Amniotic stem cell (primary cell): ENCODE results near the gene MCMBP.
"Not testable (repeated sequence)": the region's sequence is repeated elsewhere in the genome, so short reads cannot be mapped to it uniquely, and the experiment has no call there.

Experiments used
- DNase-seq: peaks from one replicate; lab custom pipeline; 2025; lab: John Stamatoyannopoulos, UW

MCMBP gene, protein sequence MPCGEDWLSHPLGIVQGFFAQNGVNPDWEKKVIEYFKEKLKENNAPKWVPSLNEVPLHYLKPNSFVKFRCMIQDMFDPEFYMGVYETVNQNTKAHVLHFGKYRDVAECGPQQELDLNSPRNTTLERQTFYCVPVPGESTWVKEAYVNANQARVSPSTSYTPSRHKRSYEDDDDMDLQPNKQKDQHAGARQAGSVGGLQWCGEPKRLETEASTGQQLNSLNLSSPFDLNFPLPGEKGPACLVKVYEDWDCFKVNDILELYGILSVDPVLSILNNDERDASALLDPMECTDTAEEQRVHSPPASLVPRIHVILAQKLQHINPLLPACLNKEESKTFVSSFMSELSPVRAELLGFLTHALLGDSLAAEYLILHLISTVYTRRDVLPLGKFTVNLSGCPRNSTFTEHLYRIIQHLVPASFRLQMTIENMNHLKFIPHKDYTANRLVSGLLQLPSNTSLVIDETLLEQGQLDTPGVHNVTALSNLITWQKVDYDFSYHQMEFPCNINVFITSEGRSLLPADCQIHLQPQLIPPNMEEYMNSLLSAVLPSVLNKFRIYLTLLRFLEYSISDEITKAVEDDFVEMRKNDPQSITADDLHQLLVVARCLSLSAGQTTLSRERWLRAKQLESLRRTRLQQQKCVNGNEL

DNA sequence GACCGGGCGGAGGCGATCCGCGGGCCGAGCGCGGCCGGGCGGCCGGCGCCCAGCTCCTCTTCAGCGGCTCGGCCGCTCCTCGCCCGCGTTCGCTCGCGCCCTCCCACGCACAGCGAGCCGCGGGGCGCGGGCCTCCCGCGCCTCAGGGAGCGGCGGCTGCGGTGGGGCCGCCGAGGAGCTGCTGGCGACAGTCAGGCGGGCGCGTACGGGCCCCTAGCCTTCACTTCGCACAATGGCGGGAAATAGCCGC lies at the start of gene MCMBP:
Gene MCMBP, minus strand, starts transcription at position 234 of the 250 bp plus-strand sequence. CDS start 259 bp downstream, outside the sequence.
- no peak for DNase-seq

DNA sequence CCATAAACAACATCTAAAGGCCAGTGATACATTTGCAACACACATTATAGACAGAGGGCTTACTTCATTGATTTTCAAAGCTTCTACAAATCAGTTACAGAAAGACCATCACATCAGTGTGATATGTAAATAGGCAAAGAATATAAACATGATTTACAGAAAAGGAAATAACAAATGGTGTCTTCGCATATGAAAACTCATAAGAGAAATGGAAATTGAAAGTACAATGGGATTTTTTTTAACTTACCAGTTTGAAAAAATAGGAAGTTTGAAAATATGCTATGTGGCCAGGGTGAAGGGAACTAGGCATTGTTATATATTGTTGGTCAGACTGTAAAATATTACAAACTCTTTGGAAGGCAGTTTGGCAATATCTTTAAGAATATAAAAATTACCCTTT lies 47.2 kb upstream of the MCMBP start:
- no peak for DNase-seq

DNA sequence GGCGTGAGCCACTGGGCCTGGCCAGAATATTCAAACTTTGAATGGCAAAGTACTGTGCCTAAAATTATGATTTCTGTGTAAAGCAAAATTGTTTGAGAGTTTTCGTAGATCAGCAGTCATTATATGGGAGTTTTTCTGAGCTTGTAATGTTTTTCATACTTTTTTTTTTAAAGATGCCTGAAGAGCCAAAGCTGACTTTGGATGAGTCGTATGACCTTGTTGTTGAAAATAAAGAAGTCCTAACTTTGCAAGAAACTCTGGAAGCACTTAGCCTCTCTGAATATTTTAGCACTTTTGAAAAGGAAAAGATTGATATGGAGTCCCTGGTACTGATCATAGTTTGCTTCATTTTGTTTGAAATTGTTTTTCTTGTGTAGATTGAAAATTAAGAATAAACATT lies 46.6 kb upstream of the MCMBP start:
- DNase-seq, result no peak

DNA sequence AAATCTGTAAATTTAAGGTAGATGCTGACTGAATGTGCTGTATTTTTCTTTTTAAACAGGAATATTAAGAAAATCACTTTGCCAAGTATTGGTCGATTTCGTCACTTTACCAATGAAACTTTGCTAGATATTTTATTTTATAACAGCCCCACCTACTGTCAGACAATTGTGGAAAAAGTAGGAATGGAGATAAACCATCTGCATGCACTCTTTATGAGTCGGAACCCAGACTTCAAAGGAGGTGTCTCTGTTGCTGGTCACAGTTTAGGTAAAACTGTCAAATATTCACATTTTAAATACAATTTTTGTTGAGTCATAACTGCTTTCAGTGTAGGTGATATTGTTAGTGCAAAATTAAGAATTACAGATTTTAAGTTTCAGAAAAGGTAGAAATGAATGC lies 45.1 kb upstream of the MCMBP start:
- no peak for DNase-seq

DNA sequence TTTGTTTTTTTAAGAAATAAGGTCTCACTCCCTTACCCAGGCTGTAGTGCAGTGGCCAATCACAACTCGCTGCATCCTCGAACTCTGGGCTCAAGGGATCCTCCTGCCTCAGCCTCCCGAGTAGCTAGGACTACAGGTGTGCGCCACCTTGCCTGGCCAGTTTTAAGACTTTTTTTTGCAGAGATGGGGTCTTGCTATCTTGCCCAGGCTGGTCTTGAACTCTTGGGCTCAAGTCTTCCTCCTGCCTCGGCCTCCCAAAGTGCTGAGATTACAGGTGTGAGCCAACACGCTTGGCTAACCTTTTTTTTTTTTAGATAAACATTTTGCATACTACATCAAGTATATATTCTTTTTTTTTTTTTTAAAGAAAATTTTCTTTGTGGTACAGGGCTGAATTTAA lies 38.0 kb upstream of the MCMBP start:
- no peak for DNase-seq

DNA sequence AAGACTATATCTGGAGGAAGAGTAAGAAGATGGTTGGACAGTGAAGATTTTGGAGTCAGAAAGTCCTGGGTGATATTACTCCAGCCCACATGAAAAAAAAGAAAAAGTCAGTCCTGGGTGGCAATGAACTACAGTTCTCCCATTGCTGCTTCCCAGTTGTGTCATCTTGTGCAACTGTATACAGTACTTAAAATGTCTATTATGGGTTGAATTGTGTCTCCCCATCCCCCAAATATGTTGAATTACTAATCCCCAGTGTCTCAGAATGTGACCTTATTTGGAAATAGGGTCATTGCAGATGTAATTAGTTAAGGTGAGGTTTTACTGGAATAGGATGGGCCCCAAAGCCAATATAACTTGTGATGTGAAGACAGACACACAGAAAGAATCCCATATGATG lies 35.5 kb upstream of the MCMBP start:
- DNase-seq, result no peak

DNA sequence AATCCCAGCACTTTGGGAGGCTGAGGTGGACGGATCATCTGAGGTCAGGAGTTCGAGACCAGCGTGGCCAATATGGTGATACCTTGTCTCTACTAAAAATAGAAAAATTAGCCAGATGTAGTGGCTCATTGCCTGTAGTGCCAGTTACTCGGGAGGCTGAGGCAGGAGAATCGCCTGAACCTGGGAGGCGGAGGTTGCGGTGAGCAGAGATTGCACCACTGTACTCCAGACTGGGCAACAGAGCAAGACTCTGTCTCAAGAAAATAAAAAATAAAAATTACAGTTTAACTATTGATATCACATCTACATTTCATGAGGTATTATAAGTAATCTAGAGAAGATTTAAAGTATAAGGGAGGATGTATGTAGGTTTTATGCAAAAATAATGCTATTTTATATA lies 35.1 kb upstream of the MCMBP start:
- not testable (repeated sequence) for DNase-seq

DNA sequence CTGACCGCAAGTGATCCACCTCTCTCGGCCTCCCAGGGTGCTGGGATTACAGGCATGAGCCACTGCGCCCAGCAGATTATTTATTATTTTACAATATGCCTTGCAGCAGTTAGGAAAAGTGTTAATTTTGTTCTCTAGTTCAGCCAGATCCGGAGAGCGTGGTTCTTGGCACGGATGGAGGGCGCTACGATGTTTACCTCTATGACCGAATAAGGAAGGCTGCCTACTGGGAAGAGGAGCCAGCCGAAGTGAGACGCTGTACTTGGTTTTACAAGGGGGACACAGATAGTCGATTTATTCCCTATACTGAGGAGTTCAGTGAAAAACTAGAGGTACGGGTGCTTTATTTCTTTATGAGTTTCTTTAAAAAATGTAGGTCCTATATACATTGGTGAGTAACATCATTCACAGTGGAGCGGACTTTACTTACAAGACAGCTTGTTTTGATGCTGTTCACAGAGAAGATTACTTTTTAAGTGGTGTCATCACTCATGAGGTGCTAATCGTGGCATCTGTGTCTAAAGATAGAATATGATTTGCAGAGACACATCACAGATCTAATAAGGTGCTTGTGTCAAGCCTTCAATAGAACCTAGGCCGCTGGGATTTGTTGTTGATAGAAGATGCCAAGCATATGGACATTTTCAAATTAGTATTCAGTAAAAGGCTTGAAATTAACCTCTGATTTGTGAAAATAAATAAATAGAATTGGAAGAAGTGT lies 31.5 kb upstream of the MCMBP start:
- no peak for DNase-seq

DNA sequence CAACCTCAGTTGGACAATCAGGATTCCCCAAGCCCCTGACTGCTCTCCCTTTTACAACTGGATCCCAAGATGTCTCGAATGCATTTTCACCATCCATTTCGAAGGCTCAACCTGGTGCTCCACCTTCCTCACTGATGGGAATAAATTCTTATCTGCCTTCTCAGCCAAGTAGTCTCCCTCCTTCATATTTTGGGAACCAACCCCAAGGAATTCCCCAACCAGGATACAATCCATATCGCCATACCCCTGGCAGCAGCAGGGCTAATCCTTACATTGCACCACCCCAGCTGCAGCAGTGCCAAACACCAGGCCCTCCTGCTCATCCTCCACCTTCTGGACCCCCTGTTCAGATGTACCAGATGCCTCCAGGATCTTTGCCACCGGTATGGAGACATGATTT lies 25.9 kb upstream of the MCMBP start:
- no peak for DNase-seq

DNA sequence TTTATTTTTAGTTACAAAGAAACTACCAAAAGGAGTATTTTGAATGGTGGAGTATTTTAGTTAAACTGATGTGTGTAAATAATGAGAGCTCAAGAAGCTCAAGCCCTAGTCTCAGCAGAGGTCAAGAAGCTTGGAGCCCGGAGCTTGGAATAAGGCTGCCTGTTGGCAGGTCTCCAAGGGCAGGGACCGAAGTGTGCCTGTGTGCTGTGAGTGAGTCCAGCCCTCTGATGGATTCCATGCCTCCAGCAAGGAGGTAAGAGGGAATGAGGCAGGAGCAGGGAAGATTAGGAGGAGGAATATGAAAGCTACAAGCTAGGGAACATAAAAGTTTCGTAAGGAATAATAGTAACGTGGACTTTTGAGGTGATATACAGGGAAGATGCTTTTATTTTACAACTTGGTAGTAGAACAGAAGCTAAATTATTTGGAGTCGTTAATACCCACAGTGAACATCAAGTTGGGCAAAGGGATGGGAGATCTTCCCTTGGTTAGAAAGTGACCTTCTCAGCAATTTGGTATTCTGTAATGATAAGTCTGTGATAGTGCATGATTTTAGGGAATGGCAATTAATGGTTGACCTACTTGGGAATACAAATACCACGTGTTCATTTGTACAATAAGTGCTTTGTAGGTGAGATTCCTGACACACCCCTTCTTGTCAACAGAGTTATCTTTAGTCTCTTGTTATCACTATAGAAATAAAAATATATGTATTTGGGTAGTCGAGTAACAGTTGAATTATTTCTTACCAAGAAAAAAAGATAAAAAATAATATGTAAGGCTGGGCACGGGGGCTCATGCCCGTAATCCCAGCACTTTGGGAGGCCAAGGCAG lies 24.5 kb upstream of the MCMBP start:
- DNase-seq, result no peak

DNA sequence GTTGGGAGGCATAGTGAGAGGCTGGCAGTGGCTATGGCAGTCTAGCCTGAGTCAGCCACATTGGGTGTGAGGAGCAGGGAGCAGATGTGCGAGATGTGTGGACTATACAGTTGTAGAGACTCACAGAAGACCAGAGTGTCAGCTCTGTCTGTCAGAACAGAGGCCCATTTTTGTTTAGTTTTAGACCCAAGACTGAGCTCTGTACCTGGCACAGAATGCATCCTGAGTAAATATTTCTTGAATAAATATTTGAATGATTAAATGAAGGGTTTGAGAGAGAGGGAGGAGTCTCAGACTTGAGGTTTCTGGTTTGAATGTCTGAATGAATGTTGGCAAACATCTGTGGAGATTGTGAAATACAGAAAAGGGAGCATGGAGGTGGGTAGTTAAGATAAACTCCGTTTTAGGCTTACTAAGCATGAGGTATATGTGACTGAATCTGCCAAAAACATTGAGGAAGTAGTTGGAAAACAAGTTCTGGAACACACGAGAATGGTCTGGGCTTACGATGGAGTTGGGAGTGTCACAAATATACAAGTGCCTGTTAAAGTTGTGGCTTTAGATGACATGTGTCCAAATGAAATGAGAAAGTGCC lies 23.5 kb upstream of the MCMBP start:
- no peak for DNase-seq

DNA sequence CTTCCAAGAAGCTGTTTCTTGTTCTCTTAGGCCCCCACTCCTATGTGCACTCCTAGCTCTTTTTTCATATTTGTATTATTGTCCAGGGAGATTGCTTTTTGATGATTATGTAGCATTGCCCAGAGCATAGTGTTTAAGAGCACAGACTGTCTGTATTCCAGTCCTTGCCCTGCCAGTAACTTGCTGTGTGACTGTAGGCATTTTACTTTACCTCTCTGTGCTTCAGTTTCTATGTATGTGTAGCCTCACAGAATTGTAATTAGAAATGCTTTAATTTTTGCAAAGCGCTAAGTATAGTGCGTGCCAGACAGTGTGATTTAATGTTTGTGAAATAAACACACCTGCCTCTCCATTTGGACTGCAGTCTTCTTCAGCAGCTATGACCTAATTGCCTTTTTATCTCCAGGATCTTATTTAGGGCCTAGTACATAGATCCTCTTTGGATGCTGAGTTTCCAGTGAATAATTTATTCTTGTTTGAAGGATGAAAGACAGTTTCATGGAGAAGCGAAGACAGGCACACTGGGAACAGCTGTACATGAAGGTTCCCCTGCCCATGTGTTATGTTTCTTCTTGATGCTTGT lies 21.3 kb upstream of the MCMBP start:
- no peak for DNase-seq

DNA sequence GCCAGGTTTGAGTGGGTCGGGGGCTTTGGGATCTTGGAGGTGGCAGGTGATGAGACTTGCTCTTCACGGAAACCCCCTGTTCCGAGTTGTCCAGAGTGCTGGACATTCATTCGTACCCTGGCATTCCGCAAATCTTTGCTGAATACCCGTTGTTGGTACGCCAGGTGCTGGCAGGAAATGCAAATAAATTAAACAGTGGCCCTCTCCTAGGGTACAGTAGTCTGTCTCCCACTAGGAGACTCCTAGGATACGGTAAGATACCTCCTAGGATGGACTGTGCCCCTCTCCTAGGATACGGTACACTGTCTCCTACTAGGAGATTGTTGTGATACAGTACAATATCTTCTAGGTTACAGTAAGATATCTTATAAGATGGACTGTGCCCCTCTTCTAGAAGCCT lies 20.4 kb upstream of the MCMBP start:
- no peak for DNase-seq

DNA sequence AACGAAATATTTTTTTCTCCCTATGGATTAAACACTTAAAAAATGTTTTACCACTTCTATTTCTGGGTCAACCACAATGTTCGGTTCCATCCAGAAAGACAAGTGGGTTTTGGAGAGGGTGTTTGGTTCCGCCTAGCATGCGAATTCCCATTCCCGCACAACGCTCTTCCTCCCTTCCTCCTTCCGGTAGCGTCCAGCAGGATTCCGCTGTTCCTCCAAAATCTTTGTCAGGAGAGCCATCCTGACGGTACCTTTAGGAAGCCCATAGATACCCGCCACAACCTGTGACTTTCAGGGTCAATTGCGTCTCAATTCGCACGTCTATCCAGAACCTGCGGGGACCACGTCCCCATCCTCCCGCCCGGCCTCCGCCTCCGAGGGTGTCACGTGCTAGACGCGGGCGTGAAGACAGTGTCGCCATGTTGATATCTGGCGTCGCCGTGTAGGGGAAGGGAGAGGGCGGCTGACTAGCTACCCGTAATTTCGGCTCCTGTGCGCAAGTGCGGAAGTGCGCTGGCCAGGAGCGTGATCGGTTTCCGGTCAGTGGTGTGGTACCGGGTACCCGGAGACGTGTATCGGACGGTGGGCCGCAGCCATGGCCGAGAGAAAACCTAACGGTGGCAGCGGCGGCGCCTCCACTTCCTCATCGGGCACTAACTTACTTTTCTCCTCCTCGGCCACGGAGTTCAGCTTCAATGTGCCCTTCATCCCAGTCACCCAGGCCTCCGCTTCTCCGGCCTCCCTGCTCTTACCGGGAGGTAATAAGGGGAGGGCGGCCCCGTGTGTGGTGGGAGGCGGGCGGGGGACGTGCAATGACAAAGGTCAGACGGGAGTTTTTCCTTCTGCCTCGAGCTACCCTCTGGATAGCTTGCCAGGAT lies 19.8 kb upstream of the MCMBP start, which contains the start of gene SEC23IP:
Gene SEC23IP, plus strand, starts transcription at position 543 of the 878 bp plus-strand sequence. Its CDS starts 53 bp downstream, at position 596.
- peak; percentile 94 for DNase-seq

DNA sequence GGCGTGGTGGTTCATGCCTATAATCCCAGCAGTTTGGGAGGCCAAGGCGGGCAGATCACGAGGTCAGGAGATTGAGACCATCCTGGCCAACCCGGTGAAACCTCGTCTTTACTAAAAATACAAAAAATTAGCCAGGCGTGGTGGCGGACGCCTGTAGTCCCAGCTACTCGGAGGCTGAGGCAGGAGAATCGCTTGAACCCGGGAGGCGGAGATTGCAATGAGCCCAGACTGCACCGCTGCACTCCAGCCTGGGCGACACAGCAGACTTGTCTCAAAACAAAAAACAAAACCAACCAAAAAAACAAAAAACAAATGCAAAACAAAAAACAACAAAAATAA lies 19.2 kb upstream of the MCMBP start:
- DNase-seq, result not testable (repeated sequence)

DNA sequence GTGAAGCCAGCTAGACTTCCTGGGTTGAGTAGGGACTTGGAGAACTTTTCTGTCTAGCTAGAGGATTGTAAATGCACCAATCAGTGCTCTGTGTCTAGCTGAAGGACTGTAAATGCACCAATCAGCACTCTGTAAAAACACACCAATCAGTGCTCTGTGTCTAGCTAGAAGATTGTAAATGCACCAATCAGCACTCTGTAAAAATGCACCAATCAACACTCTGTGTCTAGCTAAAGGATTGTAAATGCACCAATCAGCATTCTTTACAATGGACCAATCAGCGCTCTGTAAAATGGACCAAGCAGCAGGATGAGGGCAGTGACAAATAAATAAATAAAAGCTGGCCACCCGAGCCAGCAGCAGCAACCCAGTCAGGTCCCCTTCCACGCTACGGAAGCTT lies 17.7 kb upstream of the MCMBP start:
- not testable (repeated sequence) for DNase-seq

DNA sequence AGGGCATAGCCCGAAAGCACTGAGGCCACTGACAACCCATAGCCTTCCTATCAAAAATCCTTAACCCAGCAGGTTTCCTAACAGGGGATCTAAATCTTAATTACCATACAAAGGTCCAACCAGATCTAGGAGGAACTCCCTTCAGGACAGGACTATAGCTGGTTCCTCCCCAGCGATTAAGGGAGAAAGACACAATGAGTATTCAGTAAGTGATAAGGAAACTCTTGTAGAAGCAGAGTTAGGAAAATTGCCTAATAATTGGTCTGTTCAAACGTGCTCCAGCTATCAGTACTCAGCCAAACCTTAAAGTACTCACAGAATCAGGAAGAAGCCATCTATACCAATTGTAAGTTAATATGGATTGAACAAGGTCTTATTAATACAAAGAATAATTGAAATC lies 16.6 kb upstream of the MCMBP start:
- not testable (repeated sequence) for DNase-seq

DNA sequence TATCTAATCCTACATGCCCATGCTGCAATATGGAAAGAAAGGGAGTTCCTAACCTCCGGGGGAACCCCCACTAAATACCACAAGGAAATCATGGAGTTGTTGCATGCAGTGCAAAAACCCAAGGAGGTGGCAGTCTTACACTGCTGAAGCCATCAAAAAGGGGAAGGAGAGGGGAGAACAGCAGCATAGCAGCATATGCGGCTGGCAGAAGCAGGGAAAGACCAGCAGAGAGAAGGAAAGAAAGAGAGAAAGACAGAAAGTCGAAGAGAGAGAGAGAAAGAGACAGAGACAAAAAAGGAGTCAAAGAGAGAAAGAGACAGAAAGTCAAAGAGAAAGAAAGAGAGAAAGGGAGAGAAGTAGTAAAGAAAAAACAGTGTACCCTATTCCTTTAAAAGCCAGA lies 16.1 kb upstream of the MCMBP start:
- not testable (repeated sequence) for DNase-seq

DNA sequence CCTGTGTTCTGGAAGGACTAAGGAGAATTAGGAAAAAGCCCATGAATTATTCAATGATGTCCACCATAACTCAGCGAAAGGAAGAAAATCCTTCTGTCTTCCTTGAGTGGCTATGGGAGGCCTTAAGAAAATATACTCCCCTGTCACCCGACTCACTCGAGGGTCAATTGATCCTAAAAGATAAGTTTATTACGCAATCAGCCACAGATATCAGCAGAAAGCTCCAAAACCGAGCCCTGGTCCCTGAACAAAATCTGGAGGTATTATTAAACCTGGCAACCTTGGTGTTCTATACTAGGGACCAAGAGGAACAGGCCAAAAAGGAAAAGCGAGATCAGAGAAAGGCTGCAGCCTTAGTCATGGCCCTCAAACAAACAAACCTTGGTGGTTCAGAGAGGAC lies 13.4 kb upstream of the MCMBP start:
- not testable (repeated sequence) for DNase-seq

DNA sequence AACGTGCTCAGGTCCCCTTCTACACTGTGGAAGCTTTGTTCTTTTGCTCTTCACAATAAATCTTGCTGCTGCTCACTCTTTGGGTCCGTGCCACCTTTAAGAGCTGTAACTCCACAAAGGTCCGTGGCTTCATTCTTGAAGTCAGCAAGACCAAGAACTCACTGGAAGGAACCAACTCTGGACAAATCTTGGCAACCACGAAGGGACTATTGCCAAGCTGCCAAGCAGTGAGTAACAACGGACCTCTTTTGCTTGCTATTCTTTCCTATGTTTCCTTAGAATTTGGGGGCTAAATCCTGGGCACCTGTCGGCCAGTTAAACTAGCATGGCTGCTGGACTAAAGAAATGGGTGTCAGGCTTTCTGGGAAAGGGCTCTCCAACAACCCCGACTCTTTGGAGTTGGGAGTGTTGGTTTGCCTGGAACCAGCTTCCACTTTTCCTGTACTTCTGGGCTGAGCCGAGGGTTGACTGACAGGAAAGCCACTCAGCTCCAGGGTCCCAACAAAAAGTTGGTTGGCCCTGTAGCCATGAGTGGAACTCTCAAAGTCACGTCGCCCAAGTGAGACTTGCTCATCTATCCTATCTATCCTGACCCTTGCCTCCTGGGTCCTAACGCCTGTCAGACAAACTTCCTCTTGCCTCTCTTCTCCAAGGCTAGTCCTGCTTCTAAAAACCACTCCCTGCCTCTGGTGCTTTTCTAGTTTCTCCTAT lies 11.4 kb upstream of the MCMBP start:
- not testable (repeated sequence) for DNase-seq
